Hepatocyte (in vitro differentiated cells): ENCODE data around the gene SPOCK2. TPM values are rescaled to one million over a fixed set of nuclear protein-coding genes. Genes with fewer than 3 reads are reported as not detected.
A peak's percentile ranks its signal among the peaks of the same experiment; 100 is the strongest.

Experiments used
- DNase-seq: peaks from one replicate; pipeline ENCODE4 v3.0.0-alpha.2; 2016; ENCODE audit warnings: low spot score
- H2AFZ ChIP-seq: fragments of 200-600 bp; sonication (generic); 2 replicates; pipeline ENCODE4 v1.6.0; 2016; ENCODE audit warnings: antibody characterized with exemption, mild to moderate bottlenecking
- H3K27ac ChIP-seq: fragments of 200-600 bp; sonication (generic); 2 replicates; pipeline ENCODE4 v1.5.1; 2016; ENCODE audit warnings: mild to moderate bottlenecking
- H3K27me3 ChIP-seq: fragments of 200-600 bp; sonication (generic); 2 replicates; pipeline ENCODE4 v1.6.1; 2016
- H3K36me3 ChIP-seq: fragments of 200-600 bp; sonication (generic); replicated peaks from 2 replicates; pipeline ENCODE4 v1.5.1; 2016; ENCODE audit warnings: low read depth; ENCODE audit not compliant: insufficient read depth
- H3K4me1 ChIP-seq: fragments of 200-600 bp; sonication (generic); 2 replicates; pipeline ENCODE4 v1.5.1; 2016; ENCODE audit warnings: mild to moderate bottlenecking, moderate library complexity; ENCODE audit not compliant: insufficient read depth
- H3K4me2 ChIP-seq: fragments of 200-600 bp; sonication (generic); 2 replicates; pipeline ENCODE4 v1.6.0; 2016
- H3K4me3 ChIP-seq: fragments of 200-600 bp; sonication (generic); 2 replicates; pipeline ENCODE4 v1.5.1; 2016; ENCODE audit warnings: mild to moderate bottlenecking
- H3K79me2 ChIP-seq: fragments of 200-600 bp; sonication (generic); 2 replicates; pipeline ENCODE4 v1.6.0; 2017; ENCODE audit warnings: mild to moderate bottlenecking
- H3K9me2 ChIP-seq: fragments of 200-600 bp; sonication (generic); replicated peaks from 2 replicates; pipeline ENCODE4 v1.6.0; 2017; ENCODE audit warnings: mild to moderate bottlenecking; ENCODE audit not compliant: insufficient read depth
- H3K9me3 ChIP-seq: fragments of 200-600 bp; sonication (generic); 2 replicates; pipeline ENCODE4 v1.5.1; 2016; ENCODE audit warnings: low read depth, mild to moderate bottlenecking
- H4K20me1 ChIP-seq: fragments of 200-600 bp; sonication (generic); 2 replicates; pipeline ENCODE4 v1.6.0; 2016; ENCODE audit warnings: mild to moderate bottlenecking; ENCODE audit not compliant: insufficient read depth, poor library complexity, severe bottlenecking
- CTCF ChIP-seq: fragments of 200-600 bp; sonication (generic); IDR thresholded peaks from 2 replicates; pipeline ENCODE4 v1.5.1; 2016; ENCODE audit warnings: antibody characterized with exemption, mild to moderate bottlenecking; ENCODE audit not compliant: poor library complexity
- EZH2 ChIP-seq: fragments of 200-600 bp; sonication (generic); IDR thresholded peaks from 2 replicates; pipeline ENCODE4 v1.6.1; 2016; ENCODE audit warnings: antibody characterized with exemption, mild to moderate bottlenecking, borderline replicate concordance
- EZH2phosphoT487 ChIP-seq: fragments of 200-600 bp; sonication (generic); IDR thresholded peaks from one replicate; pipeline ENCODE4 v1.6.1; 2018; ENCODE audit warnings: antibody characterized with exemption, mild to moderate bottlenecking, low read depth, moderate library complexity; ENCODE audit not compliant: unreplicated experiment, severe bottlenecking
- WGBS: methylation state at CpG from one replicate; pipeline ENCODE4 v1.1.6; 2016; ENCODE audit warnings: low lambda C conversion rate; ENCODE audit errors: missing lambda C conversion rate; 5-methylcytosine and 5-hydroxymethylcytosine counted together
- polyA plus RNA-seq: library from polyadenylated mRNA; unstranded; fragments of >200 nt; fragmentation: Nextera tagmentation; extraction: Ambion mirVana; gene quantifications from 2 replicates; pipeline ENCODE4 v1.2.1, GENCODE V29; 2016
- total RNA-seq: library from RNA; depleted of rRNA; stranded (reverse); fragments of >200 nt; gene quantifications from 2 replicates; pipeline ENCODE4 v1.2.3, GENCODE V29; 2014

SPOCK2 gene
- total and polyA plus RNA-seq, 2 experiments from 2014 or later: 3.0 to 3.1 TPM

DNA sequence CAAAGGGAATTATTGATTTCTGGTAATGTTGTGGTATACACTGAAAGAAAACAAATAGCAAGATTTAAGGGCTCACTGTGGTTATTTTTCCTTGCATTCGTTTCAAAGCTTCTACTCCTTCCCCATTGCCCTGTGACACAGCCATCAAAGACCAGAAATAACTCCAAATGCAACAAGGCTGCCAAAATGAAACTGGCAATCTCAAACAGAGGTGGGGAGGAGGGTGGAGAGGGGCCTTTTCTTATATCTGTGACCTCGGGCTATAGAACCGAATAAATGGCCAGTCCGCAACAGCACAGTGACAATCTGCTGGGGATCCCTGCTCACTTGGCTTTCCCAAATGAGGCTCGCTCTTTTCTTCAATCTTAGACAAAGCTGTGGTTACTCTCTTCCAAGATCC is 17.4 kb upstream of the SPOCK2 start:
- Histone ChIP-seq H3K27ac (no peak overlapping the region), H3K4me1 (peaks cover 16% of the 10 kb centered on the region), H3K27me3 (no peaks in the 10 kb centered on the region), H2AFZ (no peak overlapping the region), H4K20me1 (no peaks in the 10 kb centered on the region), H3K36me3 (no peaks in the 10 kb centered on the region), H3K9me2 (no peaks in the 10 kb centered on the region), H3K4me2 (no peak overlapping the region), H3K79me2 (no peaks in the 10 kb centered on the region), H3K4me3 (no peak overlapping the region), H3K9me3 (no peaks in the 10 kb centered on the region)
- no peak for TF ChIP-seq EZH2
- no peak for TF ChIP-seq EZH2phosphoT487
- no peak for TF ChIP-seq CTCF
- DNase-seq: no peak
- 99% methylated on average over 5 of the region's 5 CpGs for WGBS

DNA sequence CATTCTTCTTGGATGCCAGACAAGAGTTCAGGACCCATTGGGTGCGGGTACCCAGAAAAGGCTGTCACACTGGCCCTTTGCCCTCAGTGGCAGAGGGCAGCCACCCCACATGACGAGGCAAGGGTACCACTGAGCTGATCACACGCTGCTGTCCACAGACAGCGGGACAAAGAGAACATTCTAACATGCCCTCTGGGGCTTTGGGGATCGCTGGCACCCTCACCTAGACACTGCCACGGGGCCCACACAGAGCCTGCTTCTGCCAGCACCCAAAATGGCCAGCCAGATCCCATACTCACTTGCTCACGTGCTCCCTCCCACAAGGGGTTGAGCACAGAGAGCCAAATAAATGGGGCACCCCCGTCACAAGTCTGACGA is 16.7 kb upstream of the SPOCK2 start:
- Histone ChIP-seq H3K27ac (no peak overlapping the region), H3K4me2 (no peak overlapping the region), H4K20me1 (no peaks in the 10 kb centered on the region), H3K36me3 (no peaks in the 10 kb centered on the region), H3K4me3 (no peak overlapping the region), H3K4me1 (peaks cover 16% of the 10 kb centered on the region), H3K79me2 (no peaks in the 10 kb centered on the region), H3K9me2 (no peaks in the 10 kb centered on the region), H3K9me3 (no peaks in the 10 kb centered on the region), H3K27me3 (no peaks in the 10 kb centered on the region), H2AFZ (no peak overlapping the region)
- no peak for DNase-seq
- 94% methylated on average over 9 of the region's 9 CpGs for WGBS
- TF ChIP-seq CTCF: no peak
- TF ChIP-seq EZH2: no peak
- TF ChIP-seq EZH2phosphoT487: no peak

GRCh38 chr10:72104472-72105097 is 16.2 kb upstream of the SPOCK2 start:
- H3K27ac ChIP-seq: no peak overlapping the region
- H2AFZ ChIP-seq: no peak overlapping the region
- H3K79me2 ChIP-seq: no peaks in the 10 kb centered on the region
- H3K4me2 ChIP-seq: no peak overlapping the region
- peaks cover 15% of the 10 kb centered on the region for H3K4me1 ChIP-seq
- no peak overlapping the region for H3K4me3 ChIP-seq
- H3K9me2 ChIP-seq: no peaks in the 10 kb centered on the region
- H3K36me3 ChIP-seq: no peaks in the 10 kb centered on the region
- DNase-seq: no peak
- H3K9me3 ChIP-seq: no peaks in the 10 kb centered on the region
- WGBS: 85% methylated on average over 8 of the region's 8 CpGs
- H3K27me3 ChIP-seq: no peaks in the 10 kb centered on the region
- TF ChIP-seq EZH2: no peak
- TF ChIP-seq CTCF: no peak
- no peak for TF ChIP-seq EZH2phosphoT487
- H4K20me1 ChIP-seq: no peaks in the 10 kb centered on the region

DNA sequence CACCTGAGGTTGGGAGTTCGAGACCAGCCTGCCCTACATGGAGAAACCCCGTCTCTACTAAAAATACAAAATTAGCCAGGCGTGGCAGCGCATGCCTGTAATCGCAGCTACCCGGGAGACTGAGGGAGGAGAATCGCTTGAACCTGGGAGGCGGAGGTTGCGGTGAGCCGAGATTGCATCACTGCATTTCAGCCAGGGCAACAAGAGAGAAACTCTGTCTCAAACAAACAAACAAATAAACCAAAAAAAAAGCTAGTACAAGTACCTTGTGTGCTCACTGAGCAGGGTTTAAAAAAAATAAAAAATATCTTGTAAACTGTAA is 11.2 kb upstream of the SPOCK2 start:
- Histone ChIP-seq H4K20me1 (no peaks in the 10 kb centered on the region), H3K27ac (peak overlapping the region; percentile 78), H3K4me2 (peak overlapping the region; percentile 14), H3K4me3 (no peak overlapping the region), H2AFZ (no peak overlapping the region), H3K9me2 (no peaks in the 10 kb centered on the region), H3K9me3 (no peaks in the 10 kb centered on the region), H3K36me3 (no peaks in the 10 kb centered on the region), H3K27me3 (no peaks in the 10 kb centered on the region), H3K4me1 (peaks cover 30% of the 10 kb centered on the region), H3K79me2 (no peaks in the 10 kb centered on the region)
- no peak for DNase-seq
- 95% methylated on average over 10 of the region's 10 CpGs for WGBS
- TF ChIP-seq EZH2: no peak
- TF ChIP-seq CTCF: no peak
- no peak for TF ChIP-seq EZH2phosphoT487
